Muscle layer of colon (tissue), 2 donors: ENCODE results near the gene ZFP64.

Experiments
- H3K27ac ChIP-seq: one replicate; pipeline ENCODE4 v1.7.0; 2013; ENCODE audit warnings: low read depth, mild to moderate bottlenecking, low read length, moderate library complexity
- H3K27me3 ChIP-seq, 2 donors: one replicate each; pipeline ENCODE4 v1.7.0; 2013; ENCODE audit warnings: low read length in 2 of 2, mild to moderate bottlenecking in 2 of 2; ENCODE audit not compliant: insufficient read depth in 2 of 2, control insufficient read depth in 1 of 2
- H3K36me3 ChIP-seq: one replicate; pipeline ENCODE4 v1.7.0; 2013; ENCODE audit warnings: mild to moderate bottlenecking, low read length; ENCODE audit not compliant: insufficient read depth
- H3K4me1 ChIP-seq: one replicate; pipeline ENCODE4 v1.7.0; 2013; ENCODE audit warnings: mild to moderate bottlenecking, low read length; ENCODE audit not compliant: insufficient read depth
- H3K4me3 ChIP-seq, 2 donors: one replicate each; pipeline ENCODE4 v1.7.0; 2013; ENCODE audit warnings: low read length in 2 of 2, low read depth in 1 of 2, mild to moderate bottlenecking in 1 of 2, moderate library complexity in 1 of 2
- H3K9ac ChIP-seq: one replicate; pipeline ENCODE4 v1.7.0; 2013; ENCODE audit warnings: low read length
- H3K9me3 ChIP-seq: one replicate; pipeline ENCODE4 v1.7.0; 2013; ENCODE audit warnings: mild to moderate bottlenecking, low read length
- donor health status: abdominal sarcoma.
- donor health status: Adenocarcinoma of cecum.

Gene ZFP64

GRCh38 chr20:52178691-52179090 lies 12.9 kb downstream of the ZFP64 start:
- H3K4me1 ChIP-seq: no peaks in the 10 kb centered on the region
- H3K4me3 ChIP-seq: no peak overlapping the region
- H3K36me3 ChIP-seq: peaks cover 15% of the 10 kb centered on the region
- no peaks in the 10 kb centered on the region for H3K9me3 ChIP-seq
- H3K27ac ChIP-seq: no peak overlapping the region
- no peaks in the 10 kb centered on the region for H3K27me3 ChIP-seq
- H3K9ac ChIP-seq: no peak overlapping the region

- no peak overlapping the region for H3K4me3 ChIP-seq
- H3K27me3 ChIP-seq: no peaks in the 10 kb centered on the region
- no peak overlapping the region for H3K9ac ChIP-seq
- no peak overlapping the region for H3K27ac ChIP-seq
- no peaks in the 10 kb centered on the region for H3K4me1 ChIP-seq
- no peaks in the 10 kb centered on the region for H3K9me3 ChIP-seq
- peaks cover 6% of the 10 kb centered on the region for H3K36me3 ChIP-seq
These were observed 15.7 kb downstream of the ZFP64 start for GRCh38 chr20:52175840-52176239.

GRCh38 chr20:52172392-52173047 lies 19.1 kb downstream of the ZFP64 start:
- Histone ChIP-seq H3K4me1 (no peaks in the 10 kb centered on the region), H3K4me3 (no peak overlapping the region), H3K36me3 (peaks cover 6% of the 10 kb centered on the region), H3K27ac (no peak overlapping the region), H3K27me3 (no peaks in the 10 kb centered on the region), H3K9me3 (no peaks in the 10 kb centered on the region), H3K9ac (no peak overlapping the region)

GRCh38 chr20:52171025-52171424 lies 20.6 kb downstream of the ZFP64 start:
- Histone ChIP-seq H3K36me3 (peaks cover 6% of the 10 kb centered on the region), H3K27me3 (no peaks in the 10 kb centered on the region)

GRCh38 chr20:52168116-52168515 lies 23.5 kb downstream of the ZFP64 start:
- no peak overlapping the region for H3K9ac ChIP-seq
- H3K27ac ChIP-seq: no peak overlapping the region
- no peaks in the 10 kb centered on the region for H3K27me3 ChIP-seq
- peaks cover 13% of the 10 kb centered on the region for H3K36me3 ChIP-seq
- no peaks in the 10 kb centered on the region for H3K9me3 ChIP-seq
- H3K4me1 ChIP-seq: no peaks in the 10 kb centered on the region
- H3K4me3 ChIP-seq: no peak overlapping the region

More at GRCh38 chr20:52171025-52171424, 20.6 kb downstream of the ZFP64 start:
- Histone ChIP-seq H3K4me1 (no peaks in the 10 kb centered on the region), H3K9ac (no peak overlapping the region), H3K27ac (no peak overlapping the region), H3K9me3 (no peaks in the 10 kb centered on the region), H3K4me3 (no peak overlapping the region)

GRCh38 chr20:52167232-52167840 lies 24.2 kb downstream of the ZFP64 start:
- Histone ChIP-seq H3K4me3 (no peak overlapping the region), H3K4me1 (no peaks in the 10 kb centered on the region), H3K9ac (no peak overlapping the region), H3K27me3 (no peaks in the 10 kb centered on the region), H3K36me3 (peaks cover 13% of the 10 kb centered on the region), H3K27ac (no peak overlapping the region), H3K9me3 (no peaks in the 10 kb centered on the region)

GRCh38 chr20:52166150-52166549 lies 25.4 kb downstream of the ZFP64 start:
- no peak overlapping the region for H3K27ac ChIP-seq
- no peaks in the 10 kb centered on the region for H3K4me1 ChIP-seq
- peaks cover 13% of the 10 kb centered on the region for H3K36me3 ChIP-seq
- no peak overlapping the region for H3K4me3 ChIP-seq
- no peaks in the 10 kb centered on the region for H3K9me3 ChIP-seq
- no peak overlapping the region for H3K9ac ChIP-seq
- no peaks in the 10 kb centered on the region for H3K27me3 ChIP-seq

- H3K27ac ChIP-seq: no peak overlapping the region
- H3K9me3 ChIP-seq: no peaks in the 10 kb centered on the region
- peaks cover 38% of the 10 kb centered on the region for H3K36me3 ChIP-seq
- H3K4me3 ChIP-seq: no peak overlapping the region
- H3K9ac ChIP-seq: no peak overlapping the region
- H3K4me1 ChIP-seq: no peaks in the 10 kb centered on the region
- H3K27me3 ChIP-seq: no peaks in the 10 kb centered on the region
These were observed 30.9 kb downstream of the ZFP64 start for GRCh38 chr20:52160621-52161204.

- no peak overlapping the region for H3K27ac ChIP-seq
- H3K9ac ChIP-seq: no peak overlapping the region
- H3K27me3 ChIP-seq: no peaks in the 10 kb centered on the region
- no peaks in the 10 kb centered on the region for H3K4me1 ChIP-seq
- H3K4me3 ChIP-seq: no peak overlapping the region
- H3K36me3 ChIP-seq: peaks cover 34% of the 10 kb centered on the region
- H3K9me3 ChIP-seq: no peaks in the 10 kb centered on the region
These were observed 31.5 kb downstream of the ZFP64 start for GRCh38 chr20:52160049-52160570.

- Histone ChIP-seq H3K27me3 (no peaks in the 10 kb centered on the region), H3K36me3 (peaks cover 27% of the 10 kb centered on the region), H3K9ac (no peak overlapping the region), H3K27ac (no peak overlapping the region), H3K4me3 (no peak overlapping the region), H3K4me1 (no peaks in the 10 kb centered on the region), H3K9me3 (no peaks in the 10 kb centered on the region)
These were observed 37.0 kb downstream of the ZFP64 start for GRCh38 chr20:52154575-52154974.

GRCh38 chr20:52153896-52154295 lies 37.7 kb downstream of the ZFP64 start:
- H3K9ac ChIP-seq: no peak overlapping the region
- no peaks in the 10 kb centered on the region for H3K27me3 ChIP-seq
- peaks cover 20% of the 10 kb centered on the region for H3K36me3 ChIP-seq
- H3K27ac ChIP-seq: no peak overlapping the region
- no peak overlapping the region for H3K4me3 ChIP-seq
- no peaks in the 10 kb centered on the region for H3K9me3 ChIP-seq
- H3K4me1 ChIP-seq: no peaks in the 10 kb centered on the region
